HG03060 (cell line): ENCODE results near the gene ANKRD11.
"Not testable (repeated sequence)": the region's sequence is repeated elsewhere in the genome, so short reads cannot be mapped to it uniquely, and the experiment has no call there.

Source experiments
- ATAC-seq: cut with Tn5 transposase; IDR thresholded peaks from one replicate; pipeline ENCODE4 v1.9.1; 2021; ENCODE audit warnings: low read depth, moderate number of reproducible peaks; ENCODE audit not compliant: unreplicated experiment

ANKRD11 gene

GRCh38 chr16:89435059-89435458 lies 55.3 kb downstream of the ANKRD11 start:
- ATAC-seq, result not testable (repeated sequence)

- ATAC-seq, result no peak
These were observed 55.9 kb downstream of the ANKRD11 start for GRCh38 chr16:89434490-89434889.

- ATAC-seq, result not testable (repeated sequence)
These were observed 56.9 kb downstream of the ANKRD11 start for GRCh38 chr16:89433363-89433984.

- no peak for ATAC-seq
These were observed 58.7 kb downstream of the ANKRD11 start for GRCh38 chr16:89431630-89432029.

- ATAC-seq, result no peak
These were observed 59.2 kb downstream of the ANKRD11 start for GRCh38 chr16:89431158-89431584.

GRCh38 chr16:89430436-89431157 lies 59.8 kb downstream of the ANKRD11 start:
- ATAC-seq, result no peak

GRCh38 chr16:89428605-89429004 lies 61.8 kb downstream of the ANKRD11 start:
- ATAC-seq, result not testable (repeated sequence)

GRCh38 chr16:89426736-89427530 lies 63.4 kb downstream of the ANKRD11 start:
- no peak for ATAC-seq

- no peak for ATAC-seq
These were observed 64.8 kb downstream of the ANKRD11 start for GRCh38 chr16:89425523-89425922.

- ATAC-seq, result no peak
These were observed 66.6 kb downstream of the ANKRD11 start for GRCh38 chr16:89423681-89424260.

GRCh38 chr16:89422905-89423630 lies 67.3 kb downstream of the ANKRD11 start:
- ATAC-seq, result peak; percentile 35

GRCh38 chr16:89422527-89422904 lies 67.8 kb downstream of the ANKRD11 start:
- peak; percentile 46 for ATAC-seq

GRCh38 chr16:89421300-89421699 lies 69.1 kb downstream of the ANKRD11 start:
- not testable (repeated sequence) for ATAC-seq

GRCh38 chr16:89420204-89420603 lies 70.2 kb downstream of the ANKRD11 start:
- no peak for ATAC-seq

- no peak for ATAC-seq
These were observed 72.0 kb downstream of the ANKRD11 start for GRCh38 chr16:89418352-89418751.

- no peak for ATAC-seq
These were observed 73.0 kb downstream of the ANKRD11 start for GRCh38 chr16:89417352-89417751.

GRCh38 chr16:89413811-89414585 lies 76.4 kb downstream of the ANKRD11 start:
- no peak for ATAC-seq

GRCh38 chr16:89412811-89413210 lies 77.5 kb downstream of the ANKRD11 start:
- no peak for ATAC-seq

GRCh38 chr16:89411335-89411850 lies 79.0 kb downstream of the ANKRD11 start:
- no peak for ATAC-seq
